ENCODE results near the gene AGAP1.

Gene AGAP1

DNA sequence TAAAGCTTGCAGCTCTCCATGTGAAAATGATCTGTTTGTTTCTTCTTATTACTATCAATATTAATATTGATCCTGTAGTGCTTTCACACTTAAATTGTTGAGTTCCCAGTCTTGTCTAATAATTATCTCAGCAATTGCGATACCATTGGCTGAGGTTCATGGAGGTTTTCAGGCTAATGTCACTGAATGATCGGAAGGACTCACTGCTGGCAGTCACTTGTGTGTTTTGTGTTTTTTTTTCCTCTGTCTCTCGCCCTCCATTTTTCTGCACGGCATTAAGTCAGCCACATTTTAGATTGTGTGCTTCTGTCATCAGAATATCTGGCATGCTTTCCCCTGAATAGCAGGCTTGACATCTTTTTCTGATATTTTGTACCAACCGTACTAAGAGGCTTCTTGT, 43.7 kb downstream of the AGAP1 start:
- no peak overlapping the region for H3K27ac Mint-ChIP-seq

DNA sequence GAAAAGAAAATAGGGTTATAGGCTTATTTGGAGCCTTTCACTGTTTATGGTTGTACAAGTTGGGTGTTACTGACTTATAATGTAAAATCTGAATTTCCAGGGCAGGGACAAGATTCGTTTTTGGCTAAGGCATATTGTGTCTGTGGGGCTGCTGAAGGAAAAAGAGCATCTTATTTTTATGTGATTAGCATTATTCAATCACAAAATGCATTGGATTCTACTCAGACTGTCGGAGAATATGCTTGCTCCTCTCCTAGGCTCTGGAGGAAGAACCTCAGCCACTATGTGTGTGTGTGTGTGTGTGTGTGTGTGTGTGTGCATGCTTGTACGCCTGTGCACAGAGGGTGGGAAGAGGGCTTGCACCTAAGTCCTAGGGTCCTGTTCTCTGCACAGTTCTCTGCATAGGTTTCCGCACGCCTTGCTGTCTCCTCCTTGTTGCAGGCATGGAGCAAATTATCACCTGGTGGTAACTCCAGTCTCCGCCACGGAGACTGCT, 44.3 kb downstream of the AGAP1 start:
- Mint-ChIP-seq H3K27ac (no peak overlapping the region), H3K9me3 (no peaks in the 10 kb centered on the region), H3K4me3 (no peak overlapping the region), H3K36me3 (no peaks in the 10 kb centered on the region), H3K4me1 (no peaks in the 10 kb centered on the region), H3K27me3 (peaks cover 2% of the 10 kb centered on the region)
- ATAC-seq (ENCODE audit: low read depth) (no peak), DNase-seq (ENCODE audit: low spot score in 2 of 2) (no peak)

More for the DNA sequence above, 43.7 kb downstream of the AGAP1 start:
- H3K36me3 Mint-ChIP-seq, result no peaks in the 10 kb centered on the region
- ATAC-seq (ENCODE audit: low read depth) (no peak), DNase-seq (ENCODE audit: low spot score in 2 of 2) (no peak)
- peaks cover 2% of the 10 kb centered on the region for H3K27me3 Mint-ChIP-seq
- H3K4me3 Mint-ChIP-seq, result no peak overlapping the region
- H3K9me3 Mint-ChIP-seq, result no peaks in the 10 kb centered on the region
- H3K4me1 Mint-ChIP-seq, result no peaks in the 10 kb centered on the region

DNA sequence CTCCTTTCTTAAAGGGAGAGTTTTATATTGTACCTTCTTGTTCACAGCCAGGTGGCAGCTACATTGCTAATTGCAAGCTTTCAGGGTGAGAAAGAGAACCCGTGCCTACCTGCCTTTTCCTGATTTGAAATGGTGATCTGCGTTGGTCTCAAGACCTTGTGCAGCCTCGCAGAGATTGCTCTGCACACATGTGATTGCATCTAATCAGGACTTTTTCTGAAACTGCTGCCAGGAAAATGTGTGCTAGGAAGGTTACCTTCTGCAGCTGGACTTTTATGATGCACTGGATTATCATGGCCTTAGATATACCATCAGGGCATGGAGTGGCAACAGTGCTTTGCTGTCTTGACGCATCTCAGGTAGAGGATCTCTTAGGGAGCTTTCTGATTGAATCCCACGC, 45.1 kb downstream of the AGAP1 start:
- Mint-ChIP-seq H3K27ac (no peak overlapping the region), H3K36me3 (no peaks in the 10 kb centered on the region), H3K27me3 (peaks cover 2% of the 10 kb centered on the region), H3K4me1 (no peaks in the 10 kb centered on the region), H3K9me3 (no peaks in the 10 kb centered on the region), H3K4me3 (no peak overlapping the region)
- no peak for ATAC-seq (ENCODE audit: low read depth)
- no peak for DNase-seq (ENCODE audit: low spot score in 2 of 2)

DNA sequence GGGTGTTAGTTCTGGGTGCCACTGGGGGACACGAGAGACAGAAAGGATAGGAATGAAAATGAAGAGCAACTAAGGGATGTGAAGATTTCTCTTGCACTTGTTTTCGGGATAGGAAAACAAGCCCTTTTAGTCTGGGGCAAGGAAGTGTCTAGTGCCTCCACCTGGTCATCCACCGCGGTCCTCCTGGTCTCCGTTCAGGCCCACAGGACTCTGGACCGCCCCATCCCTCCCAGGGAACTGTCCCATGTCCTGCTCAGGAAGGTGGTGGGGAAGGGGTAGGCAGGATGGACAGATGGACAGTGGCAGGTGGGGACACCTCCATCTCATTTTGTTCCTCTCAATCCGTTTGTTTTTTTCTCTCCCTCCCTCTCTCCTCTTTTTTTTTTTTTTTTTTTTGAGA, 45.9 kb downstream of the AGAP1 start:
- peaks cover 2% of the 10 kb centered on the region for H3K27me3 Mint-ChIP-seq
- H3K9me3 Mint-ChIP-seq, result no peaks in the 10 kb centered on the region
- DNase-seq (ENCODE audit: low spot score in 2 of 2) (no peak), ATAC-seq (ENCODE audit: low read depth) (no peak)
- H3K4me1 Mint-ChIP-seq, result no peaks in the 10 kb centered on the region
- H3K4me3 Mint-ChIP-seq, result no peak overlapping the region
- H3K27ac Mint-ChIP-seq, result no peak overlapping the region
- no peaks in the 10 kb centered on the region for H3K36me3 Mint-ChIP-seq

DNA sequence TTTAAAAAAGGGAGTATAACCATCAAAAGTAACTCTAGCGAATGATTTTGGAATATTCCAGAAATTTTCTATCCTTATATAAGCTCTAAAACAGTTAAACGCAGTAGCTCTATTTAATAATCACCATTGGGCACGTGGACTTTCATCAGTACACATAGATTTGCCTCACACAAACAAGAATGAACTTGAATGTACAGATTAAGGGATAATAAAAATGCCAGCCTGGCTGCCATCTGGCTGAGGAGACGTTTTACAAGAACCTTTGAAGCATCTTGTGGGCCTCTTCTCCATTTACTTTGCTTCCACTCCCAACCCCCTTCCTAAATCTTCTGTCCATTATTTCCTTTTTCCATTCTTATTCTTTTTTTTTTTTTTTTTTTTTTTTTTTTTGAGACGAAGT, 47.2 kb downstream of the AGAP1 start:
- ATAC-seq (ENCODE audit: low read depth), result no peak
- Mint-ChIP-seq H3K4me1 (no peaks in the 10 kb centered on the region), H3K4me3 (no peak overlapping the region), H3K27ac (no peak overlapping the region), H3K9me3 (no peaks in the 10 kb centered on the region), H3K27me3 (peaks cover 2% of the 10 kb centered on the region), H3K36me3 (no peaks in the 10 kb centered on the region)
- no peak for DNase-seq (ENCODE audit: low spot score in 2 of 2)

DNA sequence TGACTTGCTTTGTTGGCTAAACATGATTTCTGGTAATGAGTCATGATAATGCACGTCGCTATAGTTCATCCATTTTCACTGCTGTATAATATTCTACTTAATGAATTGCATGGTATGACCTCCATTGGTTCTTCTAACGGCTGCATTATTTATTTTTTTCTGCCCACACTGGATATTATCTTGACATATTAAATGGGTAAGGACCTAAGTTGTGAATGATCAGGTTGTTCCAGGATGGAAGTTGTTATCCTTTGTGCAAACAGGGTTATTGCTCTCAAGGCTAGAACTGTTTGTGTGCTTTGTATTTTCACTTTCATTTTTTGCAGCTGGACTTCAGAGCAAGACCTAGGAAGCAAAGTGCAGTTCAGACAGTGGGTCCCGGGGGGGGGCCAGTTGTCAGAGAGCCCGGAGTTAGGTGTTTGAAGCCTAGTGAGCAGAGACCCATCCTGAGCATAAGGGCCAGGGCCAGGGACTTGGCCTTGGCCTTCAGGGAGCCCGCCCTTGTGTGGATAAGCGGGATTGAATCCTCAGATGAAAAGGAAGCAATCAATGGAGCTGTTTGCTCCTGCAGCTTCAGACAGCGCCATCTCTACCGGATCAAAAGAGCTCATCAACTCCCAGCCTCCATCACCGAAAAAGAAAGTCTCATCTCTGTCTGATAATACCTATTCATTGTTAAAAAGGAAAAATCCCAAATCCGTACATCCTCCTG, 48.2 kb downstream of the AGAP1 start:
- H3K27ac Mint-ChIP-seq, result no peak overlapping the region
- no peak overlapping the region for H3K4me3 Mint-ChIP-seq
- H3K9me3 Mint-ChIP-seq, result no peaks in the 10 kb centered on the region
- no peak for DNase-seq (ENCODE audit: low spot score in 2 of 2)
- ATAC-seq (ENCODE audit: low read depth), result no peak
- H3K36me3 Mint-ChIP-seq, result no peaks in the 10 kb centered on the region
- peaks cover 2% of the 10 kb centered on the region for H3K27me3 Mint-ChIP-seq
- H3K4me1 Mint-ChIP-seq, result no peaks in the 10 kb centered on the region

DNA sequence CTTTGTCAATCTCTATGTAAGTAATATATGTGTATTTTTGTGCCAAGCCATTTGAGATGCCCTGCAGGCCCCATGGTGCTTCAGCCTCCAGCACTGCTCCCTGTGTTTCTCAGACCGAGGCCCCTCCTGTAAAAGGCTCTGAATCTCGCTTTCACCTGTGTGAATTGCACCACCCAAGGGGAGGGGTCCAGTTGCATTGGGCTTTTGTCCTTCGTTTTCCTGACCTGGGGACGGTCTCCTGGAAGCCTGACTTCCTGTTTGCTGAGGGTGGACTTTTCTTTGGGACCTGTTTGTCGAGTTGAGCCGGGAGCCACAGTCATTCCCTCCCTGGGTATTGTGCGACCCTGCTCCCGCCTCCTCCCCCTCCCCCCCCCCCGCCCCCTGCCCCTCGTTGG, 48.9 kb downstream of the AGAP1 start:
- H3K9me3 Mint-ChIP-seq, result no peaks in the 10 kb centered on the region
- peaks cover 2% of the 10 kb centered on the region for H3K27me3 Mint-ChIP-seq
- H3K4me1 Mint-ChIP-seq, result no peaks in the 10 kb centered on the region
- no peaks in the 10 kb centered on the region for H3K36me3 Mint-ChIP-seq
- H3K4me3 Mint-ChIP-seq, result no peak overlapping the region
- H3K27ac Mint-ChIP-seq, result no peak overlapping the region
- ATAC-seq (ENCODE audit: low read depth) (no peak), DNase-seq (ENCODE audit: low spot score in 2 of 2) (no peak)

DNA sequence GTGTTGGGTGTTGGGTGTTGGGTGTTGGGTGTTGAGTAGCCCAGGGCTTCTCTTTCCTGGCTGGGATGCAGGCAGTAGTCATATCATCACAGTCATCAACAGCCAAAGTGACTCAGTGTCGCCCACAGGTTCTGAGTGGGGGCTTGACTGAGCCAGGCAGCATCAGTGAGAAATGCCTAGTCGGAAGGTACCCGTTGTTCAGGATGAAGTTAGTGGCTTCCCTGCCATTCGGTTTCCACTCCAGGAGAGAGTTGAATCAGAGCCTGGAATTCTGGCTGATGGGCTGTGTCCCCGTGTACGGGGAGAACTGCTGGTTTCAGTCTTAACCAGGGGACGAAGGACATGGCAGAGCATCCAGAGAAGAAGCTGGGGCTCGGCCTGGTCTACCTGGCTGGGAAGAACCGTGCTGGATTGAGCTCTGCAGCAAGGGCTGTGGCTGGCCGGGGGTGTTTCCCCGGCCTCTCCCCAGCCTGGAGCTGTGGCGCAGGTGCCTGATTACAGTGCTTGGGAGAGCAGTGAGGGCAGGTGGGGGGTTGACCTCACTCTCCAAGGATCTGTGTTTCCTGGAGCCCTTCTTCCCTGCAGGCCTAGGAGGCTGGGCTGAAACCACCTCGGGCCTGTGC, 49.4 kb downstream of the AGAP1 start:
- Mint-ChIP-seq H3K27ac (no peak overlapping the region), H3K4me1 (no peaks in the 10 kb centered on the region), H3K4me3 (no peak overlapping the region), H3K27me3 (peaks cover 2% of the 10 kb centered on the region), H3K9me3 (no peaks in the 10 kb centered on the region), H3K36me3 (no peaks in the 10 kb centered on the region)
- ATAC-seq (ENCODE audit: low read depth) (no peak), DNase-seq (ENCODE audit: low spot score in 2 of 2) (no peak)

DNA sequence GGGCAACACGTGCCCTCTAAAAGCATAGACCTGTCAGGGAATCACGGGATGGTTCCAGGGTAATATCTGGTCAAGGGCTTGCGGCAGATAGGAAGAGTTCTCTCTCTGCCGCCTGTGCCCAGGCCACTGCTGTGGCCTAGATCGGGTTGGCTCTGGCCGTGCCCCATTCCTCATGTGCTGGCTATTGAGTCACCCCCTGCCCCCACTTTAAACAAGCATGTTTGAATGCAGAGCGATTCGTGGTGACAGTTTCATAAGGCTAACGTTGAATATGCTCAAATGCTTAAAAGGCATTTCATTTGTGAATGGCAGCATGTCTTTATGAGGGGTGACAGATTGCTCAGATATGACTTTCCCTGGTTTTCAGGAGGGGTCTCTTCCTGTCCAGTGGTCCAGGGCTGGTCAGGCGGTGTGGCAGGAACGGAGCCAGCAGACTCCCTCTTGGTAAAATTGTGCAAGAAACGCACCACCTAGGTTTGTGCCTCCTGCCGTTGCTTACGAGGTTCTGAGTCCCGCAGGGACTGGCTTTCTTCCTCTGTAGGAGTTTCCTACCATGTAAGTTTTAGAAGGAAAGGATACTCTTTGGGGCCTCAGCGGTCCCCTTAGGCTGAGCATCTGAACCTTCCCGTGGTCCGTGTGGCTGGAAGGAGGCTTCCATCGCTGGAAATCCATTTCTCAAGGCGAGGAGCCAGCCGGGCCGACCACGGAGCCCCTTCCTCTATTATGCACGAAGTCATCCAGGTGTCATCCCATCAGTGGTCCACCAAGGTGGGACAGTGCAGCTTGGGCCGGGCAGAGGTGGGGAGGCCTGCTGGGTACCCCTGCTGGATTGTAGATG, 50.2 kb downstream of the AGAP1 start:
- no peak overlapping the region for H3K4me3 Mint-ChIP-seq
- H3K27ac Mint-ChIP-seq, result no peak overlapping the region
- DNase-seq (ENCODE audit: low spot score in 2 of 2) (no peak), ATAC-seq (ENCODE audit: low read depth) (no peak)
- H3K4me1 Mint-ChIP-seq, result no peaks in the 10 kb centered on the region
- no peaks in the 10 kb centered on the region for H3K27me3 Mint-ChIP-seq
- no peaks in the 10 kb centered on the region for H3K9me3 Mint-ChIP-seq
- H3K36me3 Mint-ChIP-seq, result no peaks in the 10 kb centered on the region

DNA sequence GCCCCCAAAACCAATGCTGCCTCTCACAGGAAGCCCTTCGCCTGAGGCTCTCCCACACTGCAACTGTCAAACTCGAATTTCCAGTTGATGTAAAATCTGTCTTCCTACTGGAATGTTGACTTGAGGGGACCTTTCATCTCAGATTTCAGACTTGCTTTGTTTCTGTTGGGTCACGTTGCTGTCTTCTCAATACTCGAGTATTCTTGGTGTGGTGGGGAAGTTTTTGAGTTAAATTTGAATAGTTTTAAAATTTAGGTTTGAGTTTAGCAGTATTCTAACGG, 50.8 kb downstream of the AGAP1 start:
- H3K9me3 Mint-ChIP-seq, result no peaks in the 10 kb centered on the region

DNA sequence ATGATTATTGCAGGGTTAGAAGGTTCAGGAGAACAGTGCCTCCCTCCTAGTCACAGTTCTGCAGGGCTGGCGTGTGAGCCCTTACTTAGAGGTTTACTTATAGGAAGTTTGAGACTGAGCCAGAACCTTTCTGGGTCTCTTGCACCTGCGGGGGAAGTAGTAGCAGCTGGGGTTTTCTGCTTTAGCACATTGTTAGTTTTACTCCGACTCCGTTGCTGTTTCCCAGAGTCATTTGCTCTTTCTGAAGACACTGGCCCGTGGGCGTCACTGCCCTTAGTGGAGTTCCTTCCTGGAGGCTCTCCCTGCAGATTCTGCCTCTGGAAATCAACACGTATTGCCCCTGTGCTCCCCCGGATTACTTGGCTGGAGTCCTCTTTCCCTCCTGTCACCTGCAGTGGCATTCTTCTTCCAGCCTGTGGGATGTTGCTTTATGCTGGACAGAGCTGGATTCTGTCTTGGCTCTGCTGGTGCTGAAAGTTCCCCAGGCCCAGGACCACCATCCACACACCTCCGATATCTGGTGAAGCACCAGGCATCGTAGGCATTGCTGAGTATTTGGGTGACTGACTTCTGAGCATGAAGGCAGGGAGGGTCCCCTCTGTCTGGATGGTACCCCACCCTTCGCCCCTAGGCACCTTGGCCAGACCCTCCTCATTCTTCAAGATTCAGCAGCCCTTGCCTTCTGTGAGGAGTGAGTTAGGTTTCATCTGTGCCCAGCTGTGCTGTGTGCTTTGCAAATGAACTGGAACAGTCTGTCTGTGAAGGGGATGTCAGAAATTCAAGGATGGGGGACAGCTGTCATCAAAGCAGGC, 51.7 kb downstream of the AGAP1 start:
- ATAC-seq (ENCODE audit: low read depth), result no peak
- Mint-ChIP-seq H3K27me3 (no peaks in the 10 kb centered on the region), H3K27ac (no peak overlapping the region), H3K4me1 (no peaks in the 10 kb centered on the region), H3K4me3 (no peak overlapping the region), H3K9me3 (no peaks in the 10 kb centered on the region), H3K36me3 (no peaks in the 10 kb centered on the region)
- DNase-seq (ENCODE audit: low spot score in 2 of 2), result no peak

More for the DNA sequence above, 50.8 kb downstream of the AGAP1 start:
- Mint-ChIP-seq H3K4me1 (no peaks in the 10 kb centered on the region), H3K36me3 (no peaks in the 10 kb centered on the region), H3K27ac (no peak overlapping the region), H3K4me3 (no peak overlapping the region), H3K27me3 (no peaks in the 10 kb centered on the region)
- DNase-seq (ENCODE audit: low spot score in 2 of 2) (no peak), ATAC-seq (ENCODE audit: low read depth) (no peak)

DNA sequence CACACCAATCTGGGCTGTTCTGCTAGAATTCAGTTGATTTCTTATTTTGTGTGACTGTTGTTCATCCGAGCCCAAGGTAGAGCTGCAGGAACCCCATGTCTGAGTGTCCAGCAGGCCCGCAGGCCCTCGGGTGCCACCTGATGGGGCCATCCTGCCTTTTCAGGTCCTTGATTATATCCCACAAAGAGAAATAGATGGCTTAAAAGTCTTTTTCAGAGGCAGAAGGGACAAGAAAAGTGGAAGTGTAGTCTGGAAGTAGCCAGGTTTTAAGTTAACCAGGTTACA, 52.2 kb downstream of the AGAP1 start:
- Mint-ChIP-seq H3K4me3 (no peak overlapping the region), H3K27me3 (no peaks in the 10 kb centered on the region), H3K9me3 (no peaks in the 10 kb centered on the region), H3K4me1 (no peaks in the 10 kb centered on the region), H3K36me3 (no peaks in the 10 kb centered on the region), H3K27ac (no peak overlapping the region)
- ATAC-seq (ENCODE audit: low read depth) (no peak), DNase-seq (ENCODE audit: low spot score in 2 of 2) (no peak)

DNA sequence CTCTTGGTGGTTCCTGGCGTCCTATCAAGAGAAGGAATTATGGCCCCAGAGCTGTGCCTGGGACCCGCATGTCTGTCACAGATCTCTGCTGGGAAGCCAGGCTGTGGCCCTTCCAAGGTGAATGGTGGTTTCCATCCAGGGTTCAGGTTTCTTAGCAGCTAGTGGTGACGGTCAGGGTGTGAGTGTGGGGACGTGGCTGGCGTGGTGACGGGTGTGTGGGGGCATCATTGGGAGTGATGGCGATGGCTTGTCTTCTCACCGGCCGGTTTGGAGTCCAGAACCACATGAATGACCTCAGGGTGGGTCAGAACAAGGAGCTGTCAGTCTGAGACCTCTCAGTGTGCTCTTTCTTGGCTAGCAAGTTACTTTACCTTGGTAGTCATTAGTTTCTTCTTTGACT, 52.6 kb downstream of the AGAP1 start:
- DNase-seq (ENCODE audit: low spot score in 2 of 2), result no peak
- H3K27me3 Mint-ChIP-seq, result no peaks in the 10 kb centered on the region
- H3K36me3 Mint-ChIP-seq, result no peaks in the 10 kb centered on the region
- H3K27ac Mint-ChIP-seq, result no peak overlapping the region
- no peaks in the 10 kb centered on the region for H3K4me1 Mint-ChIP-seq
- H3K9me3 Mint-ChIP-seq, result no peaks in the 10 kb centered on the region
- H3K4me3 Mint-ChIP-seq, result no peak overlapping the region
- no peak for ATAC-seq (ENCODE audit: low read depth)

DNA sequence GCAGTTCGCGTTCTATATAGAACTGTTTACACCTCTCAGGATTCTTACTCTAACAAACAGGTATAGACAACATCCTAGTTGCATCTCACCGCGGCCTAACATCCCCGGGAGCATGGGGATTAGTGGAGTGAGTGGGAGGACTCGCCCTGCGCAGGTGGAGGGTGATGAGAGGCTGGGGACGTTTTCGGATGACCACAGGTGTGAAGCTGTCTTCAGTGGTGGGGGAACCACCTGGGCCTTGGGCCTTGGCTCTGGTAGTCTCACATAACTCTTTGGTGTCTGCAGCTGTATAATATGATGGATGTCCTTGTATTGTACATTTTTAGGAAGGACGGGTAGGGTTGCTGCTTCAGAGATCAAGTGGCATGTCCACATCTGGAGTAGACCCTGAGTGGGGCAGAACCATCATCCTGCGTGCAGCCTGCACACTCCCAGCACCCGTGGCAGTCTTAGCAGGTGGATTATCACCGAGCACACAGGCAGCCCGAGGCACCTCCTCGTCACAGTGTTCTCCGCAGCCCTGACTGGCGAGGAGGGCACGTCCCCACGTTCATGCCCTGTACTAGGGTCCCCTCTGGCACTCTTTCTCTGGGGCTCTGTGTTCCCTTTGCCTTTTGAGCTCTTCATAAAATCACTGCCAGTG, 56.0 kb downstream of the AGAP1 start:
- H3K36me3 Mint-ChIP-seq, result no peaks in the 10 kb centered on the region
- peaks cover 5% of the 10 kb centered on the region for H3K27me3 Mint-ChIP-seq
- no peaks in the 10 kb centered on the region for H3K4me1 Mint-ChIP-seq
- ATAC-seq (ENCODE audit: low read depth) (no peak), DNase-seq (ENCODE audit: low spot score in 2 of 2) (no peak)
- H3K27ac Mint-ChIP-seq, result no peak overlapping the region
- no peaks in the 10 kb centered on the region for H3K9me3 Mint-ChIP-seq
- no peak overlapping the region for H3K4me3 Mint-ChIP-seq

Data from memory B cell (primary cell).